Suprapubic skin (tissue), 4 donors: ENCODE data around the gene GALNT11.
"Not testable (repeated sequence)": the region's sequence is repeated elsewhere in the genome, so short reads cannot be mapped to it uniquely, and the experiment has no call there.

Experiments used
- CTCF ChIP-seq, 2 donors: fragments of 200-600 bp in 1 of 2; fragments of 450-650 bp in 1 of 2; sonication (generic) in 1 of 2; IDR thresholded peaks; one replicate each; pipeline ENCODE4 v1.5.1; 2016 to 2019; ENCODE audit warnings: antibody characterized with exemption in 2 of 2, mild to moderate bottlenecking in 1 of 2, moderate library complexity in 1 of 2
- EP300 ChIP-seq: sonication (generic); formaldehyde crosslinking; IDR thresholded peaks from one replicate; pipeline ENCODE4 v1.6.1; 2017; ENCODE audit warnings: antibody characterized with exemption
- POLR2A ChIP-seq, 2 donors: fragments of 450-650 bp; IDR thresholded peaks; one replicate each; pipeline ENCODE4 v1.6.1; 2017; ENCODE audit warnings: antibody characterized with exemption in 2 of 2, mild to moderate bottlenecking in 2 of 2, moderate library complexity in 2 of 2
- POLR2AphosphoS5 ChIP-seq, 3 donors: sonication (generic); formaldehyde crosslinking; IDR thresholded peaks; one replicate each; pipeline ENCODE4 v1.6.1; 2017; ENCODE audit warnings: antibody characterized with exemption in 3 of 3

GRCh38 chr7:152082073-152082721, 56.7 kb downstream of the GALNT11 start:
- not testable (repeated sequence) for TF ChIP-seq POLR2A (IDR thresholded peaks at IDR 0.05); CTCF (IDR thresholded peaks at IDR 0.05); POLR2AphosphoS5 (IDR thresholded peaks at IDR 0.05); EP300
